HG03460 (cell line): ENCODE measurements around the gene RBM28.

Experiments used
- ATAC-seq: cut with Tn5 transposase; IDR thresholded peaks from one replicate; pipeline ENCODE4 v1.9.1; 2021; ENCODE audit not compliant: unreplicated experiment

RBM28 gene

GRCh38 chr7:128343554-128344430 is at the start of gene RBM28:
Gene RBM28 (minus strand): TSS chr7:128343908. CDS start chr7:128343793, 115 bp downstream.
- peak; percentile 91 for ATAC-seq

GRCh38 chr7:128392446-128393327 is 49.0 kb upstream of the RBM28 start:
- no peak for ATAC-seq

- ATAC-seq: no peak
Measured at GRCh38 chr7:128391805-128392204, 48.1 kb upstream of the RBM28 start.

- ATAC-seq: no peak
Measured at GRCh38 chr7:128390871-128391565, 47.3 kb upstream of the RBM28 start.

- ATAC-seq: no peak
Measured at GRCh38 chr7:128389618-128390329, 46.1 kb upstream of the RBM28 start.

- no peak for ATAC-seq
Measured at GRCh38 chr7:128389085-128389617, 45.4 kb upstream of the RBM28 start.

GRCh38 chr7:128388145-128388485 is 44.4 kb upstream of the RBM28 start:
- no peak for ATAC-seq

- ATAC-seq: peak; percentile 84
Measured at GRCh38 chr7:128387216-128388144, 43.8 kb upstream of the RBM28 start.

- ATAC-seq: no peak
Measured at GRCh38 chr7:128385988-128386925, 42.5 kb upstream of the RBM28 start.

GRCh38 chr7:128384726-128385125 is 41.0 kb upstream of the RBM28 start:
- ATAC-seq: no peak

- no peak for ATAC-seq
Measured at GRCh38 chr7:128383776-128384175, 40.1 kb upstream of the RBM28 start.

GRCh38 chr7:128381161-128381821 is 37.6 kb upstream of the RBM28 start:
- ATAC-seq: no peak

- ATAC-seq: no peak
Measured at GRCh38 chr7:128380483-128381106, 36.9 kb upstream of the RBM28 start.

GRCh38 chr7:128379900-128380479 is 36.3 kb upstream of the RBM28 start:
- ATAC-seq: no peak

- ATAC-seq: no peak
Measured at GRCh38 chr7:128378637-128379036, 34.9 kb upstream of the RBM28 start.

GRCh38 chr7:128376077-128376476 is 32.4 kb upstream of the RBM28 start:
- ATAC-seq: no peak

GRCh38 chr7:128374041-128374440 is 30.3 kb upstream of the RBM28 start:
- ATAC-seq: no peak
